Activated naive CD4-positive, alpha-beta T cell treated with anti-CD3 and anti-CD28 coated beads, Interleukin-2, amount 50 U/mL, for 24 hours (primary cell): ENCODE measurements around the gene DTX3.
A peak's percentile ranks its signal among the peaks of the same experiment; 100 is the strongest.
"Not testable (repeated sequence)": the region's sequence is repeated elsewhere in the genome, so short reads cannot be mapped to it uniquely, and the experiment has no call there.

ENCODE experiments used
- H3K27ac Mint-ChIP-seq: one replicate; pipeline ENCODE4 v1.8.0; 2021; ENCODE audit warnings: mild to moderate bottlenecking, mixed read lengths
- H3K27me3 Mint-ChIP-seq: one replicate; pipeline ENCODE4 v1.8.0; 2021; ENCODE audit warnings: mixed read lengths
- H3K36me3 Mint-ChIP-seq: one replicate; pipeline ENCODE4 v1.8.0; 2021; ENCODE audit warnings: mixed read lengths
- H3K4me1 Mint-ChIP-seq: one replicate; pipeline ENCODE4 v1.8.0; 2021; ENCODE audit warnings: mixed read lengths
- H3K4me3 Mint-ChIP-seq: one replicate; pipeline ENCODE4 v1.8.0; 2021; ENCODE audit warnings: mild to moderate bottlenecking, mixed read lengths
- H3K9me3 Mint-ChIP-seq: one replicate; pipeline ENCODE4 v1.8.0; 2021; ENCODE audit warnings: mixed read lengths

DTX3 gene, protein sequence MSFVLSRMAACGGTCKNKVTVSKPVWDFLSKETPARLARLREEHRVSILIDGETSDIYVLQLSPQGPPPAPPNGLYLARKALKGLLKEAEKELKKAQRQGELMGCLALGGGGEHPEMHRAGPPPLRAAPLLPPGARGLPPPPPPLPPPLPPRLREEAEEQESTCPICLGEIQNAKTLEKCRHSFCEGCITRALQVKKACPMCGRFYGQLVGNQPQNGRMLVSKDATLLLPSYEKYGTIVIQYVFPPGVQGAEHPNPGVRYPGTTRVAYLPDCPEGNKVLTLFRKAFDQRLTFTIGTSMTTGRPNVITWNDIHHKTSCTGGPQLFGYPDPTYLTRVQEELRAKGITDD

DNA sequence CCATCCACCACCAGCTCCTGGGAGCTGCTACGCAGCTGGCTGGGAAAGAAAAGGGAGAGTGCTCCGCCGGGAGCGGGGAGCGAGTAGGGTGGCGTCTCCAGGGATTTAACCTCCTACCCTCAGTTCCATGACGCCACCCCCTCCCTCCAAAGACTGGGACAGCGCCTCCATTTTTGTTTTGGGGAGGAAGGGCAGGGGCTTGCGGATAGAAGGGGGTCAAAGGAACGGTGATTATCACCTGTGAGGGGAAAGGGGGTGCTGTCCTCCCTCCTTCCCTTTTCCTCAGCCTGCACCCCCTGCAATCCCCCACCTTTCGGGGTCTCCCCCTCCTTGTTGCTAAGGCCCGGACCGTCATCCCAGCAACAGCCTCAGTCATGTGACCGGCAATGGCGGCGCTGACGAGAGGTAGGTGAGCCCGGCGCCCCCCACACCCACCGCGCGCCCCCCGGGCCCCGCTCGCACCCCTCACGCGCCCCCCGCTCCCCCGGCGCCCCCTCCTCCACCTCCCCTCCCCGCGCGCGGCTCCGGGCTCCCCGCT is at the start of gene DTX3:
TSS of gene DTX3 (plus strand) at position 371 of the 538 bp plus-strand sequence. CDS start 1,694 bp downstream, outside the sequence.
- H3K4me3 Mint-ChIP-seq = peak within 1 kb of the TSS; percentile 85
- peak within 1 kb of the TSS; percentile 88 for H3K27ac Mint-ChIP-seq
- H3K27me3 Mint-ChIP-seq = no peaks in the 10 kb centered on the region
- H3K4me1 Mint-ChIP-seq = peaks cover 31% of the 10 kb centered on the region
- no peaks in the 10 kb centered on the region for H3K9me3 Mint-ChIP-seq
- peaks cover 11% of the 10 kb centered on the region for H3K36me3 Mint-ChIP-seq

DNA sequence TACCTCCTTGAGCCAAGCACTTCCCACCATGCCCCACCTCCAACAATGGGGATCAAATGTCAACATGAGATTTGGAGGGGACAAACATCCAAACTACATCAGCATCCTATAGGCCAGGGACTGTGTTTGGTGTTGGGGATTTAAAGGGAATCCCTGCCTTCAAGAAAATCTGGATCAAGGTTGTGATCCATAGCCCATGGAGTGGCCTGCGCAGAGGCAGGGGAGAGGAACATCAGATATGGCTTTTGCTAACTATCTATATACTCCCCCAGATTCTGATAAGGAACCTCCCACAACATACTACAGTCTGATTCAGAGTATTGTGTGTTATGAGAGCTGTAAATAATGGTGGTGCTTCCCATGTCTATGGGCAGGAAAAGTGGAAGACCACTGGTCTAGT is 49.7 kb upstream of the DTX3 start:
- Mint-ChIP-seq H3K9me3 (no peaks in the 10 kb centered on the region), H3K4me1 (peaks cover 9% of the 10 kb centered on the region), H3K4me3 (no peak overlapping the region), H3K27ac (no peak overlapping the region), H3K27me3 (peaks cover 2% of the 10 kb centered on the region), H3K36me3 (no peaks in the 10 kb centered on the region)

DNA sequence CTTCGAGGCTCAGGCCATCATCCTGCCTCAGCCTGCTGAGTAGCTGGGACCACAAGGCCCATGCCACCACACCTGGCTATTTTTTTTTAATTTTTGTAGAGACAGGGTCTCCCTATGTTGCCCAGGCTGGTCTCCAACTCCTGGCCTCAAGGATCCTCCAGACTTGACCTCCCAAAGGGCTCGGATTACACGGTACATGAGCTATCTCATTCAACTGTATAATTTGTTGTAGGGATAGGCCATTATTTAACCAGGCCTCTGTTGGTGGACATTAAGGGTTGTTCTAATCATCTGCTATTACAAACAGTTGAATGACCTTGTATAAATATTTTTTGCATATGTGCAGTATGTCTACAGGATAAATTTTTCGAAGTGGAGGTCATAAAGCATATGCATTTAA is 45.8 kb upstream of the DTX3 start:
- H3K9me3 Mint-ChIP-seq = no peaks in the 10 kb centered on the region
- no peaks in the 10 kb centered on the region for H3K4me1 Mint-ChIP-seq
- no peak overlapping the region for H3K4me3 Mint-ChIP-seq
- H3K27me3 Mint-ChIP-seq = no peaks in the 10 kb centered on the region
- no peaks in the 10 kb centered on the region for H3K36me3 Mint-ChIP-seq
- no peak overlapping the region for H3K27ac Mint-ChIP-seq

DNA sequence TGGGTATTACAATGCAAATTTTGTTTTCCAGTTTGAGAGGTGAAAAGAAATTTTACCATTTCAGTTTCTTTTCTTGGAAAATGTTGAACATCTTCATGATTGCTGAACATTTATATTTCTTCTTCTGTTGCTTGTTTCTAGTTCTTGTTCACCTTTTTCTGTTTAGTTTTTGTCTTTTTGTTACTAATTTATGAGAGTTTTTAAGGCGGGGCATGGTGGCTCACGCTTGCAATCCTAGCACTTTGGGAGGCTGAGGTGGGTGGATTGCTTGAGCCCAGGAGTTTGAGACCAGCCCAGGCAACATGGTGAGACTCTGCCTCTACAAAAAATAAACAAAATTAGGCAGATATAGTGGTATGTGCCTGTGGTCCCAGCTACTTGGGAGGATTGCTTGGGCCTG is 44.1 kb upstream of the DTX3 start:
- no peaks in the 10 kb centered on the region for H3K9me3 Mint-ChIP-seq
- no peak overlapping the region for H3K4me3 Mint-ChIP-seq
- H3K27ac Mint-ChIP-seq = no peak overlapping the region
- no peaks in the 10 kb centered on the region for H3K36me3 Mint-ChIP-seq
- H3K4me1 Mint-ChIP-seq = no peaks in the 10 kb centered on the region
- H3K27me3 Mint-ChIP-seq = no peaks in the 10 kb centered on the region

DNA sequence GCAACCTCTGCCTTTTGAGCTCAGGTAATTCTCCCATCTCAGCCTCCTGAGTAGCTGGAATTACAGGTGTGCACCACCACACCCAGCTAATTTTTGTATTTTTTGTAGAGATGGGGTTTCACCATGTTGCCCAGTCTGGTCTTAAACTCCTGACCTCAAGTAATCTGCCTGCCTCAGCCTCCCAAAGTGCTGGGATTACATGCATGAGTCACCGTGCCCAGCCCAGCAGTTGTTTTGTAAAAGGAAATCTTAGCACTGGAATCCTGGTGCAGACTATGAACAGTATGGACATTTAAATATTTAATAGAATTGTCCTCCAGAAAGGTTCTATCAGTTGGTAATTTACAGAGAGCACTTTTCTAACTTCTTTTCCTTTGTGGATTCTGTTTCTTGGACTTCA is 43.5 kb upstream of the DTX3 start:
- not testable (repeated sequence) for H3K27me3 Mint-ChIP-seq, H3K4me3 Mint-ChIP-seq, H3K9me3 Mint-ChIP-seq, H3K36me3 Mint-ChIP-seq, H3K4me1 Mint-ChIP-seq, H3K27ac Mint-ChIP-seq

DNA sequence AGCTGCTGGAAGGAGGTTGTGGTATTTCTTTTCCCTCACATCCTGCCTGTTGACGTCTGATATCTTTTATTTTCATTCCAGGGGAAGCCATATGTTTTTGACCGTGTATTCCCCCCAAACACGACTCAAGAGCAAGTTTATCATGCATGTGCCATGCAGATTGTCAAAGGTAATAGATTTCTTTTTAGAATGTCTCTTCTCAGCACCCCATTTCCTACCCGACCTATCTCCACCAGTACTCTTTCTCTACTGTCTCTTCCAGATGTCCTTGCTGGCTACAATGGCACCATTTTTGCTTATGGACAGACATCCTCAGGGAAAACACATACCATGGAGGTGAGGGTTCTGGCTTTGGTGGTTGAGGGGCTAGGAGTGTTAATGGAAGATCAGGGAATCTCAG is 41.3 kb upstream of the DTX3 start:
- no peaks in the 10 kb centered on the region for H3K9me3 Mint-ChIP-seq
- no peak overlapping the region for H3K27ac Mint-ChIP-seq
- H3K27me3 Mint-ChIP-seq = peaks cover 1% of the 10 kb centered on the region
- H3K4me1 Mint-ChIP-seq = no peaks in the 10 kb centered on the region
- H3K36me3 Mint-ChIP-seq = no peaks in the 10 kb centered on the region
- H3K4me3 Mint-ChIP-seq = no peak overlapping the region

DNA sequence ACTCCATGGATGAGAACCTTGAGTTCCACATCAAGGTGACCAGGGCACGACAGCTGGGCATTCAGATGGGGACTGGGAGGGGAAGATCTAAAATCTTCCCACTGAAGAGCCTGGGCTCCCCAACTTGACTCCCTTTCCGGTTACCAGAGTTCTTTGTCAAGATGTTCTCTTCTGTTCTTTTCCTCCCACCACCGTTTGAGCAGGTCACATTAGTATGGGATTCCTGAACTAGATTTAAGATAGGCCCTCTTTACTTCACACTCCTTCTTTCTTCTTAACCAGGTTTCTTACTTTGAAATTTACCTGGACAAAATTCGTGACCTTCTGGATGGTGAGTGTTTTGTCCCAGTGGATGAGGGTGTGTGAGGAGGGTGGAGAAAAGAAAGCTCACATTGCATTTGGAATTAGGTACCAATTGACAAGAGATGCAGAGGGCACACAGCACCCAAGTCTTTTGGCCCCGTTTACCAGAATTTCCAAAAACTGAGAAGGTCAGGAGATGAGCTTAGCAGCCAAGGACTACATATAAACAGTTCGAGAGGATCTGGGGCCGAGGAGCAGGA is 40.4 kb upstream of the DTX3 start:
- Mint-ChIP-seq H3K9me3 (no peaks in the 10 kb centered on the region), H3K4me1 (no peaks in the 10 kb centered on the region), H3K27ac (no peak overlapping the region), H3K4me3 (no peak overlapping the region), H3K36me3 (no peaks in the 10 kb centered on the region), H3K27me3 (peaks cover 1% of the 10 kb centered on the region)

DNA sequence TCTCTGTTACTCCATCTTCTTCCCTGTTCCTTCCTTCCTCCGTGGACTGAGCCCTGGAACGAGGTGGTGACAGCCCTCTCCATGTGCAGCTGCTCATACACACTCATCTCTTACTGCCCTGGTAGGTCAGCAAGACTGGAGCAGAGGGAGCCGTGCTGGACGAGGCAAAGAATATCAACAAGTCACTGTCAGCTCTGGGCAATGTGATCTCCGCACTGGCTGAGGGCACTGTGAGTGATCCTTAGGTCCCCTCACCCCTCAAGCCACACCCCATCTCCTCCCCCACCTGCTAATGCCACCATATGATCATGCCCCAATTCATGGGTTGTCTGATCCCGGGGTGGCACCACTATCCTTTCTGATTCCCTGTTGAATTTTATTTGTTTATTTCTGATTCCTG is 35.8 kb upstream of the DTX3 start:
- Mint-ChIP-seq H3K27me3 (peaks cover 1% of the 10 kb centered on the region), H3K27ac (no peak overlapping the region), H3K9me3 (no peaks in the 10 kb centered on the region), H3K4me1 (no peaks in the 10 kb centered on the region), H3K36me3 (no peaks in the 10 kb centered on the region), H3K4me3 (no peak overlapping the region)

DNA sequence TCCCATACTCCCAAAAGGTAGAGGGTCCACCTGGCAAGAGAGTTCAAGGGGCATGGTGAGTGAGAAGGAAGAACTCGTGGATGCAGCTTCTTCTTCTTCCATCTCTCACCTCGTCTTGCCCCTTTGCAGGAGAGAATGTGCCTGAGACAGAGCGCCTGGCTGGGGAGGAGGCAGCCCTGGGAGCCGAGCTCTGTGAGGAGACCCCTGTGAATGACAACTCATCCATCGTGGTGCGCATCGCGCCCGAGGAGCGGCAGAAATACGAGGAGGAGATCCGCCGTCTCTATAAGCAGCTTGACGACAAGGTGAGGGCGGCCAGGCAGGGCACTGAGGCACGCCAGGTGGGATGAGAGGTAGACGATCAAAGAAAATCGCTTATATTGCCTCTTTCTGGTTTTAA is 34.8 kb upstream of the DTX3 start:
- H3K9me3 Mint-ChIP-seq = no peaks in the 10 kb centered on the region
- peaks cover 1% of the 10 kb centered on the region for H3K27me3 Mint-ChIP-seq
- H3K4me1 Mint-ChIP-seq = no peaks in the 10 kb centered on the region
- H3K27ac Mint-ChIP-seq = no peak overlapping the region
- H3K36me3 Mint-ChIP-seq = no peaks in the 10 kb centered on the region
- H3K4me3 Mint-ChIP-seq = no peak overlapping the region

DNA sequence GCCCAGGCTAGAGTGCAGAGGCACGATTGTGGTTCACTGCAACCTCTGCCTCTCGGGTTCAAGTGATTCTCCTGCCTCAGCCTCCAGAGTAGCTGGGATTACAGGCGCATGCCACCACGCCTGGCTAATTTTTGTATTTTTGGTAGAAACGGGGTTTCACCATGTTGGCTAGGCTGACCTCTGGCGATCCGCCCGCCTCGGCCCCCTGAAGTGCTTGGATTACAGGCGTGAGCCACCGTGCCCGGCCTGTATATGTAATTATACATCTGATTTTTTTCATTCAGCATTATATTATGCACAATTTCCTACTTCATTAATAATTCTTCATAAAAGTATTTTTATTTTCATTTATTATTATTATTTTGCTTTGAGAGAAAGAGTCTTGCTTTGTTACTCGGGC is 34.2 kb upstream of the DTX3 start:
- not testable (repeated sequence) for H3K9me3 Mint-ChIP-seq, H3K27me3 Mint-ChIP-seq, H3K4me1 Mint-ChIP-seq, H3K36me3 Mint-ChIP-seq, H3K27ac Mint-ChIP-seq, H3K4me3 Mint-ChIP-seq

DNA sequence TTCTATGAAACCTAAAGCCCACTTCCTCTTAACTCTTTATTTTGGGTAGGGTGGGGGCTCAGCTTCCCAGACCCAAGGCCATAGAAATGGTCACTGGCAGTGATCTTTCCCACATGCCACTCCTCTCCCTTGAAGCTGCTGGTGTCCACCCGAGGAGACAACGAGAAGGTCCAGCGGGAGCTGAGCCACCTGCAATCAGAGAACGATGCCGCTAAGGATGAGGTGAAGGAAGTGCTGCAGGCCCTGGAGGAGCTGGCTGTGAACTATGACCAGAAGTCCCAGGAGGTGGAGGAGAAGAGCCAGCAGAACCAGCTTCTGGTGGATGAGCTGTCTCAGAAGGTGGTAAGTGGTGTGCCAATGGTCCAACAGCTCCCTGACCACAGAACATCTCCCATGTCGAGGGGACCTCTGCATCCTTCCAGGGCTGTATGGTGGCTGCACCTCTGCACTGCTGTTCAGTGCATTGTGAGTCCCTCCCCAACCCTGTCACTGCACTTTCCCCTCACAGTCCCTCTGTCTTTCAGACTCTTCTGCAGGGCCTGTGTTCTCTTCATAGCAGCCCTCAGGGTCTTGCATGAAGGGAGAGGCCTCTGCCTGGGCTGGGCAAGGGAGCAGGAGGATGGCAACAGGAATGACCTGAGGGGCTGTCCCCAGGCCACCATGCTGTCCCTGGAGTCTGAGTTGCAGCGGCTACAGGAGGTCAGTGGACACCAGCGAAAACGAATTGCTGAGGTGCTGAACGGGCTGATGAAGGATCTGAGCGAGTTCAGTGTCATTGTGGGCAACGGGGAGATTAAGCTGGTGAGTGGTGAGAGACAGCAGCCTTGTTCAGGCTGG is 32.5 kb upstream of the DTX3 start:
- H3K4me1 Mint-ChIP-seq = no peaks in the 10 kb centered on the region
- H3K9me3 Mint-ChIP-seq = no peaks in the 10 kb centered on the region
- H3K27ac Mint-ChIP-seq = no peak overlapping the region
- H3K4me3 Mint-ChIP-seq = no peak overlapping the region
- H3K27me3 Mint-ChIP-seq = peaks cover 1% of the 10 kb centered on the region
- H3K36me3 Mint-ChIP-seq = no peaks in the 10 kb centered on the region

DNA sequence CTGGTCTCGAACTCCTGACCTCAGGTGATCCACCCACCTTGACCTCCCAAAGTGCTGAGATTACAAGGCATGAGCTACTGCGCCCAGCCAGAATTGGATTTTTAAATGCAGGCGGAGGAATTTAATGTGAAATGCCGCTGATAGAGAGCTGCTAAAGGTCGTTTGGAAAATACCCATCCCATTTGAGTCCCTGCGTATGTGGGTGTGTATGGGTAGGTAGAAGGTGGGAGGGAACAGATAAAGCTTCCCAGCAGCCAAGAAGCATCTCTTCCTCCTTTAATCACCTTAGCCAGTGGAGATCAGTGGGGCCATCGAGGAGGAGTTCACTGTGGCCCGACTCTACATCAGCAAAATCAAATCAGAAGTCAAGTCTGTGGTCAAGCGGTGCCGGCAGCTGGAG is 29.8 kb upstream of the DTX3 start:
- no peaks in the 10 kb centered on the region for H3K27me3 Mint-ChIP-seq
- H3K4me3 Mint-ChIP-seq = no peak overlapping the region
- H3K4me1 Mint-ChIP-seq = no peaks in the 10 kb centered on the region
- H3K36me3 Mint-ChIP-seq = no peaks in the 10 kb centered on the region
- no peaks in the 10 kb centered on the region for H3K9me3 Mint-ChIP-seq
- H3K27ac Mint-ChIP-seq = no peak overlapping the region

DNA sequence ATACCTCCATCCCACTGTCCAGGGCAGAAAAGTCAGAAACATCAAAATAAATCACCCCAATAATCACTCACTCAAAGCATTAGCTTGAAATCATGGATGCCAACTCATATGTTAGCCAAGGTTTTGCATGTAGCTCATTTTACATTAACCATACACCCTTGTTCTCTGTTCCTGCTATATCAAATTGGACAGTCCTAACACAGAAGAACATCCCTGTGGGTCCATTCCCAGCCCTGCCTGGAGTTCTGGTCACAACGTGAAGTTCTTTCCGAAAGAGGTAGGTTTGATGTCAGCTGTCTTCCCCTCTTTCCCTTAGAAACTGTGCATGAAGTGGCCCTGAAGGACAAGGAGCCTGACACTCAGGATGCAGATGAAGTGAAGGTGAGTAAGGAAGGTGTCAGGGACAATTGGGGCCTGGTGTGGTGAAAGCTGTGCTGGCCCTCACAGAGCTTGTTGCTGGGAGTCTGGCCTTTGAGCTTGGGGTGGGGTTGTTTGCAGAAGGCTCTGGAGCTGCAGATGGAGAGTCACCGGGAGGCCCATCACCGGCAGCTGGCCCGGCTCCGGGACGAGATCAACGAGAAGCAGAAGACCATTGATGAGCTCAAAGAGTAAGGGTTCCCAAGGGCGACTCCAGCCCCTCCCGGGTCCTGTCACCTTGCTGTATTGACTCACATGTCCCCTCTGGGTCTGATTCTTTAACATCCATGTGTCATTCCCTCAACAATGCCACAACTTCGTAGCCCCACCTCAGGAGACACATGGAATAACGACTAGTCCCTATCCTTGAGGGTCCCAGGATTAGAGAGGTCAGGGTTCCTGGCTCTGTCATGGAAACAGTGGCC is 28.6 kb upstream of the DTX3 start:
- Mint-ChIP-seq H3K27ac (no peak overlapping the region), H3K4me1 (no peaks in the 10 kb centered on the region), H3K27me3 (no peaks in the 10 kb centered on the region), H3K36me3 (no peaks in the 10 kb centered on the region), H3K9me3 (no peaks in the 10 kb centered on the region), H3K4me3 (no peak overlapping the region)

DNA sequence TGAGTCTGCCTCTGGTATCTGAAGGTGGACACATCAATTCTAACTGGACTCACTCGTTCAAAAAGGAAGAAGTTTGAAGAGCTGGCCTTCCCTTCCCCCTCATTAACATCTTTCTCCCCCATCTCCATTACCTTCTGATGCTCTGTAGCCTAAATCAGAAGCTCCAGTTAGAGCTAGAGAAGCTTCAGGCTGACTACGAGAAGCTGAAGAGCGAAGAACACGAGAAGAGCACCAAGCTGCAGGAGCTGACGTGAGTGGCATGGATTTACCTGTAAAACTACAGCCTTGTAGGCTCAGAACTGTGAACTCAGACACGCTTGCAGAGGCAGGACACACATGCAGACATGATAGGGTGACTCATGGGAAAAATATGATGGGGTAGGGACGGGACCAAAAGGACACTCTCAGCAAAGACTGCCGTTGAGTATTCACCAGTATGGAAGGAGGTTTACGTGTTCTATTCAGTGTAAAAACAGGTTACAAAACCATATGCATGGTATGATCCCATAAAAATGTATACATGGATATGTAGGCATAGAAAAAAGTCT is 27.9 kb upstream of the DTX3 start:
- H3K9me3 Mint-ChIP-seq = no peaks in the 10 kb centered on the region
- H3K4me3 Mint-ChIP-seq = no peak overlapping the region
- no peaks in the 10 kb centered on the region for H3K4me1 Mint-ChIP-seq
- no peaks in the 10 kb centered on the region for H3K27me3 Mint-ChIP-seq
- no peaks in the 10 kb centered on the region for H3K36me3 Mint-ChIP-seq
- no peak overlapping the region for H3K27ac Mint-ChIP-seq
